Measurements from ENCODE around the gene HSF5.

Gene HSF5

DNA sequence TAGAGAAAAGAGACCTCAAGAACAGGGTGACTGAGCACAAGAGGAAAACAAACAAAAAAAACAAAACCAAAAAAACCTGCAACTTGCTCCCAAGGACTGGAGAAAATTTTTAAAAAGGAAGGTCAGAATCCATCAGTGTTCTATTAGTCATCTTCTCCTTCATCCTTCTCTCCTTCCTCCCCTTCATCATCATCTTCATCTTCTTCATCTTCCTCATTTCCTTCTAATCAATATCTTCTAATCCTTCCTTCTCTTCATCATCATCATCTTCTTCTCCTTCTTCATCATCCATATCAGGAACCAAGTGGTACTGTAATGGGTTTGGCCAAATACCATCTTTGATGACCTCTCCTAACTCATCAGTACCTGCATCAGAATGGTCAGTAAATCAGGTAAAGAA, 12.2 kb downstream of the HSF5 start:
- no peak overlapping the region for H3K4me3 ChIP-seq (ENCODE audit: low read depth in 1 of 2, low read length in 2 of 2)
- H3K4me1 ChIP-seq (ENCODE audit: insufficient read depth, low read length): no peaks in the 10 kb centered on the region
- H3K36me3 ChIP-seq (ENCODE audit: insufficient read depth, low read length): no peaks in the 10 kb centered on the region
- H3K9me3 ChIP-seq (ENCODE audit: low read length): no peaks in the 10 kb centered on the region
- H3K27me3 ChIP-seq (ENCODE audit: control insufficient read depth in 1 of 2, insufficient read depth in 2 of 2, low read length in 2 of 2): no peaks in the 10 kb centered on the region
- H3K9ac ChIP-seq (ENCODE audit: low read length): no peak overlapping the region
- H3K27ac ChIP-seq (ENCODE audit: low read depth, low read length): no peak overlapping the region

DNA sequence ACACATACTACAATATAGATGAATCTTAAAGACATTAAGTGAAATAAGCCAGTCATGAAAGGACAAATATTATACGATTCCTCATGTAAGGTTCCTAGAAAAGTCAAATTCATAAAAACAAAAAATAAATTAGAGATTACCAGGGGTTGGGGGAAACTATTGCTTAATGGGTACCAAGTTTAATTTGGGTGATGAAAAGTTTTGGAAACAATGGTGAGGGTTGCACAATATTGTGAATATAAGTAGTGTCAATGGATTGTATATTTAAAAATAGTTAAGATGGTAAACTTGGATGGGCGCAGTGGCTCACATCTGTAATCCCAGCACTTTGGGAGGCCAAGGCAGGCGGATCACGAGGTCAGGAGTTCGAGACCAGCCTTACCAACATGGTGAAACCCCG, 17.9 kb downstream of the HSF5 start:
- no peak overlapping the region for H3K27ac ChIP-seq (ENCODE audit: low read depth, low read length)
- H3K9me3 ChIP-seq (ENCODE audit: low read length): no peaks in the 10 kb centered on the region
- no peaks in the 10 kb centered on the region for H3K36me3 ChIP-seq (ENCODE audit: insufficient read depth, low read length)
- H3K9ac ChIP-seq (ENCODE audit: low read length): no peak overlapping the region
- no peak overlapping the region for H3K4me3 ChIP-seq (ENCODE audit: low read depth in 1 of 2, low read length in 2 of 2)
- no peaks in the 10 kb centered on the region for H3K27me3 ChIP-seq (ENCODE audit: control insufficient read depth in 1 of 2, insufficient read depth in 2 of 2, low read length in 2 of 2)
- H3K4me1 ChIP-seq (ENCODE audit: insufficient read depth, low read length): no peaks in the 10 kb centered on the region

DNA sequence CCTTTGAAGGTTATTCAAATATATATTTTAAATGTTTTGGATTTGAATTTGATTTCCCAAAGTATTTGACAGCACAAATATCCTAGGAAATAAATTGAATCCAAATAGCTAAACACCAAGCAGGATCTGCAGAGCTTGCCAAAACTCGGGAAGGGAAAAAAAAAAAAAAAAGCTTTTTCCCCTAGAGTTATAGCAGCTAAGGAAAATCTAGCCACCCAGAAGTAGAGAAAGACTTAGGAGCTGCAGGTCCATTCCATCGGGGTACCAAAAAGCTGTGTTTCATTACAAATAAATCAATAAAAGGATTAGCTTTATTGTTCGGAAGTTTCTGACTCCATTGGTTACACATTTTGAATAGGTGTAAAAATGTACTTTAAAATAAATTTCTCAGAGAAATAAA, 19.3 kb downstream of the HSF5 start:
- no peak overlapping the region for H3K27ac ChIP-seq (ENCODE audit: low read depth, low read length)
- H3K9me3 ChIP-seq (ENCODE audit: low read length): no peaks in the 10 kb centered on the region
- no peaks in the 10 kb centered on the region for H3K36me3 ChIP-seq (ENCODE audit: insufficient read depth, low read length)

DNA sequence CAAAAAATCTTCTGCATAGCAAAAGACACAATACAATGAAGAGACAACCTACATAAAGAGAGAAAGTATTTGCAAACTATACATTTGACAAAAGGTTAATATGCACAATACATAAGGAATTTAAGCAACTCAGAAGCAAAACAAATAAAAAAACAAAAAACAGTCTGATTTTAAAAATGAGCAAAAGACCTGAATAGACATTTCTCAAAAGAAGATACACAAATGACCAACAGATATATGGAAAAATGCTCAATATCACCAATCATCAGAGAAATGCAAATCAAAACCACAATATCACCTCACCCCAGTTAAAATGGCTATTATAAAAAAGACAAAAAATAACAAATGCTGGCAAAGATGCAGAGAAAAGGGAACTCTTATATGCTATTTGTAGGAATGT, 32.7 kb downstream of the HSF5 start:
- Histone ChIP-seq H3K27me3 (ENCODE audit: control insufficient read depth in 1 of 2, insufficient read depth in 2 of 2, low read length in 2 of 2) (no peaks in the 10 kb centered on the region), H3K36me3 (ENCODE audit: insufficient read depth, low read length) (no peaks in the 10 kb centered on the region), H3K4me3 (ENCODE audit: low read depth in 1 of 2, low read length in 2 of 2) (no peak overlapping the region), H3K27ac (ENCODE audit: low read depth, low read length) (no peak overlapping the region), H3K9me3 (ENCODE audit: low read length) (no peaks in the 10 kb centered on the region), H3K9ac (ENCODE audit: low read length) (no peak overlapping the region), H3K4me1 (ENCODE audit: insufficient read depth, low read length) (no peaks in the 10 kb centered on the region)

More for the DNA sequence above, 19.3 kb downstream of the HSF5 start:
- no peak overlapping the region for H3K4me3 ChIP-seq (ENCODE audit: low read depth in 1 of 2, low read length in 2 of 2)
- H3K4me1 ChIP-seq (ENCODE audit: insufficient read depth, low read length): no peaks in the 10 kb centered on the region
- no peaks in the 10 kb centered on the region for H3K27me3 ChIP-seq (ENCODE audit: control insufficient read depth in 1 of 2, insufficient read depth in 2 of 2, low read length in 2 of 2)
- H3K9ac ChIP-seq (ENCODE audit: low read length): no peak overlapping the region

DNA sequence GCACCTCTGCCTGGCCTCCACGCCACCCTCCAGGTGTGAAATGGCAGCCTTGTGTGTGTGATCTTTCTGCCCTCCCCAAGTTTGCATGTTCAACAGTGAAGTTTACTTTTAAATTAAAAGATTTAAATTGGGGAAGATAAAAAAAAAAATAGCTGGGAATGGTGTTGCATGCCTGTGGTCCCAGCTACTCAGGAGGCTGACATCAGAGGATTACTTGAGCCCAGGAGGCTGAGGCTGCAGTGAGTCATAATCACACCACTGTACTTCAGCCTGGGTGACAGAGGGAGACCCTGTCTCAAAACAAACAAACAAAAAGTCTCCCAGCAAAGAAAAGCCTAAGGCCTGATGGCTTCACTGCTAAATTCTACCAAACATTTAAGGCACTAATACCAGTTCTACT, 35.5 kb downstream of the HSF5 start:
- no peaks in the 10 kb centered on the region for H3K4me1 ChIP-seq (ENCODE audit: insufficient read depth, low read length)
- H3K4me3 ChIP-seq (ENCODE audit: low read depth in 1 of 2, low read length in 2 of 2): no peak overlapping the region
- H3K27me3 ChIP-seq (ENCODE audit: control insufficient read depth in 1 of 2, insufficient read depth in 2 of 2, low read length in 2 of 2): no peaks in the 10 kb centered on the region
- no peak overlapping the region for H3K27ac ChIP-seq (ENCODE audit: low read depth, low read length)
- H3K9me3 ChIP-seq (ENCODE audit: low read length): no peaks in the 10 kb centered on the region
- H3K9ac ChIP-seq (ENCODE audit: low read length): no peak overlapping the region
- H3K36me3 ChIP-seq (ENCODE audit: insufficient read depth, low read length): no peaks in the 10 kb centered on the region

DNA sequence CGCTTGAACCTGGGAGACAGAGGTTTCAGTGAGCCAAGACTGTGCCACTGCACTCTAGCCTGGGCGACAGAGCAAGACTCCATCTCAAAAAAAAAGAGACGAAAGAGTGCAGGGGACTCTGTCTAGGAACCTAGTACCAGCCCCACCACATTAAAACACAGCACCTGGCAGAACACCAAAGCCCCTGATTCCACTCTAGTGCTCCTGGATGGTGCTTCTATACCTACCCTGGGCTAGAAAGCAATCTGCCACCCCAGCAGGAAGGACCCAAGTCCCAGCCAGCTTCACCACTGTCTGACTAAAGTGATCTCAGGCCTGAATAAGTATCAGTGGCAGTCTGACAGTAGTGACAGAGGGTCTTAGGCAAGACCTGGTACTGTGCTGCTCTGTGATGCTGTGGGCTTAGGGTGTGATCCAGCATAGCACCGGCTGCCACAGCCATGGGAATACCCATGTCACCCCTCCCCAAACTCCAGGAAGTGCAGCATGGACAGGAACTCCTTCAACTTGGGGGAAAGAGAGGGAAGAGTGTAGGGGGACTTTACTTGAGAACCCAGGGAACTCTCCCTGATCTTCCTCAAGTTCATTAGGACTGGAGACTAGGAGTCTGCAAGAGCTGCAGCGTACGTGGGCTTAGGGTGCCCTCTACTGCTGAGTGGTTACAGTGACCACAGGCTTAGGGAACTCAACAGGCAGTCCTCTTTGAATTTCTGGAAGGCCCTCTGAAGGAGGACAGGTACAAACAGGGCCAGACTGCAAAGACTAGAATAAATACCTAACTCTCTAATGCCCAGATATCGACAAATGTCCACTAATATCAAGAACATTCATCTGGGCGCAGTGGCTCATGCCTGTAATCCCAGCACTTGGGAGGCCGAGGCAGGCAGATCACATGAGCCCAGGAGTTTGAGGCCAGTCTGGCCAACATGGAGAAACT, 40.9 kb downstream of the HSF5 start:
- Histone ChIP-seq H3K27ac (ENCODE audit: low read depth, low read length) (no peak overlapping the region), H3K9me3 (ENCODE audit: low read length) (no peaks in the 10 kb centered on the region), H3K9ac (ENCODE audit: low read length) (no peak overlapping the region), H3K4me3 (ENCODE audit: low read depth in 1 of 2, low read length in 2 of 2) (no peak overlapping the region), H3K27me3 (ENCODE audit: control insufficient read depth in 1 of 2, insufficient read depth in 2 of 2, low read length in 2 of 2) (no peaks in the 10 kb centered on the region), H3K36me3 (ENCODE audit: insufficient read depth, low read length) (no peaks in the 10 kb centered on the region), H3K4me1 (ENCODE audit: insufficient read depth, low read length) (no peaks in the 10 kb centered on the region)

DNA sequence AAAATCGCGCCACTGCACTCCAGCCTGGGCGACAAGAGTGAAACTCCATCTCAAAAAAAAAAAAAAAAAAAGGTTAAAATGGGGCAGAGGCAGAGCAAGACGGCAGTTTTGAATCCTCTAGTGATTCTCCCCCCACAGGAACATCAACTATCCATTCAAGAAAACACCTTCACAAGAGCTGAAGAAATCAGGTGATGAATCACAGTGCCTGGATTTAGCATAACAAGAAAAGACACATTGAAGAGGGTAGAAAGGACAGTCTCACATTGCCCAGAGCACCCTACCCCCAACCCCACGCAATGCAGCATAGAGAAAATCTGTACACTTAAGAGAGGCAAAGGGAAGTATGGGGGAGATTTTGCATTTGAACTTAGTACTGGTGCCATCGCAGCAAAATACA, 42.1 kb downstream of the HSF5 start:
- no peaks in the 10 kb centered on the region for H3K4me1 ChIP-seq (ENCODE audit: insufficient read depth, low read length)
- no peak overlapping the region for H3K4me3 ChIP-seq (ENCODE audit: low read depth in 1 of 2, low read length in 2 of 2)
- H3K9me3 ChIP-seq (ENCODE audit: low read length): no peaks in the 10 kb centered on the region
- no peaks in the 10 kb centered on the region for H3K27me3 ChIP-seq (ENCODE audit: control insufficient read depth in 1 of 2, insufficient read depth in 2 of 2, low read length in 2 of 2)
- H3K36me3 ChIP-seq (ENCODE audit: insufficient read depth, low read length): no peaks in the 10 kb centered on the region
- no peak overlapping the region for H3K27ac ChIP-seq (ENCODE audit: low read depth, low read length)
- no peak overlapping the region for H3K9ac ChIP-seq (ENCODE audit: low read length)

DNA sequence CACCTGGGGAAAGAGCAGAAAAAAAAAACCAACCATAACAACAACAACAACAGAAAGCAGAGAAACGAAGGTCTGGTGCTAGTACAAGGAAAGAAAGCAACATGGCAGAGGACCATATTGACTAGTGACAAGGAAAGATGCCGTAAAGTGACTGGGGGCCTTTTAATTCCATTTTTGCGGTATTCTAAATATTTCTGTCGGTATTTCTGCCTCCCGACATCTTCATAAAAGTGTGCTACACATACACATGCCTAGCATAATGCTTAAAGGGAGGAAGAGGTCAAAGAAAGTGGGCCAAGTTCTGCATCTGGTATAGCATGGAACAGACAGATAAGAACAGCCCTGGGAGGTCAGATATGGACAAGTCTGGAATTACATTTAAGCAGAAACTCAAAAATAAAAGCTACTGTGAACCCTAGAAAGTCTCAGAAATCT, 51.4 kb downstream of the HSF5 start:
- Histone ChIP-seq H3K27me3 (ENCODE audit: control insufficient read depth in 1 of 2, insufficient read depth in 2 of 2, low read length in 2 of 2) (no peaks in the 10 kb centered on the region), H3K9ac (ENCODE audit: low read length) (no peak overlapping the region), H3K4me1 (ENCODE audit: insufficient read depth, low read length) (no peaks in the 10 kb centered on the region), H3K4me3 (ENCODE audit: low read depth in 1 of 2, low read length in 2 of 2) (no peak overlapping the region), H3K27ac (ENCODE audit: low read depth, low read length) (no peak overlapping the region), H3K9me3 (ENCODE audit: low read length) (no peaks in the 10 kb centered on the region), H3K36me3 (ENCODE audit: insufficient read depth, low read length) (no peaks in the 10 kb centered on the region)

DNA sequence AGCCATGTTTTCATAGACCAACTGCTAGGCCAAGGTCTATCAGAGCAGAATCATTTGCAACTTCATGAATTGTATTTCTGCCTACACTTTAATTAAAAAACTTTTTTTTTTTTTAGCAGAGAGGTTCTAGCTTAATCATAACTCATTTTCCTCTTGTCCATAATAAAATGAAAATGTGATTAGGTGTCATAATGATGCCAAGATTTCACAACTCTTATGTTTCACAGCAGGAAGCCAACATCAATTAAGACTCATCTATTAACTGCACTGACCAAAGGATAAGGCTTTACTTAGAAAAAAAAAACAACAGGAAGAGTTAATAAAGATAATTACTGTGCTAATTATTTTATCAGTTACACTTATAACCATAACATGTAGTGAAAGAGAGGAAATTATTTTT, 52.0 kb downstream of the HSF5 start:
- no peaks in the 10 kb centered on the region for H3K36me3 ChIP-seq (ENCODE audit: insufficient read depth, low read length)

DNA sequence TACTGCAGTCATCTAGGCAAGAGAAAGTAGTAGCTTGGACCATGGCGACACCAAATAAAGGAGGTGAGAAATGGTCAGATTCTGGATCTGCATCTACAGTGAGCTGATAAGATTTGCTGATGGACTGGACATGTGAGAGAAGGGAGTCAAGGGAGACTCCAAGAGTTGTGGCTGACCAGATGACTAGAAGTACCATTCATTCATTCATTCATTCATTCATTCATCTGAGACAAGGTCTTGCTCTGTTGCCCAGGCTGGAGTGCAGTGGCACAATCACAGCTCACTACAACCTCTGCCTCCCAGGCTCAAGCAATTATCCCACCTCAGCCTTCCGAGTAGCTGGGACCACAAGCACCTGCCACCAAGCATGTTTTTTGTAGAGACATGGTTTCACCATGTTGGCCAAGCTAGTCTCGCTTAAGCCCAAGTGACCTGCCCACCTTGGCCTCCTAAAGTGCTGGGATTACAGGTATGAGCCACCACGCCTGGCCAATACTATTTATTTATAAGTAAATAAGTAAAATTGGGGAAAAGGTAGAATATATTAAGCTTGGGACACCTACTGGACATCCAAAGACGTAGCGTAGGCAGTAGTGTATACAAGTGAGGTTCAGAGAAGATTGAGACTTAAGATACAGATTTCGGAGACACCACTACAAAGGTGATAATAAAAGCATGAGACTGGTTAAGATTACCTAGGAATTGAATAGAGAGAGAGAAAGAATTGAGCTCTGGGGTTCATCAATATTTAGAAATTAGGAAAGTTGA, 55.2 kb downstream of the HSF5 start:
- no peaks in the 10 kb centered on the region for H3K36me3 ChIP-seq (ENCODE audit: insufficient read depth, low read length)
- H3K4me1 ChIP-seq (ENCODE audit: insufficient read depth, low read length): no peaks in the 10 kb centered on the region
- no peaks in the 10 kb centered on the region for H3K9me3 ChIP-seq (ENCODE audit: low read length)
- no peak overlapping the region for H3K4me3 ChIP-seq (ENCODE audit: low read depth in 1 of 2, low read length in 2 of 2)
- no peak overlapping the region for H3K27ac ChIP-seq (ENCODE audit: low read depth, low read length)
- H3K27me3 ChIP-seq (ENCODE audit: control insufficient read depth in 1 of 2, insufficient read depth in 2 of 2, low read length in 2 of 2): no peaks in the 10 kb centered on the region
- no peak overlapping the region for H3K9ac ChIP-seq (ENCODE audit: low read length)

More for the DNA sequence above, 52.0 kb downstream of the HSF5 start:
- Histone ChIP-seq H3K9me3 (ENCODE audit: low read length) (no peaks in the 10 kb centered on the region), H3K27me3 (ENCODE audit: control insufficient read depth in 1 of 2, insufficient read depth in 2 of 2, low read length in 2 of 2) (no peaks in the 10 kb centered on the region), H3K4me3 (ENCODE audit: low read depth in 1 of 2, low read length in 2 of 2) (no peak overlapping the region), H3K4me1 (ENCODE audit: insufficient read depth, low read length) (no peaks in the 10 kb centered on the region), H3K9ac (ENCODE audit: low read length) (no peak overlapping the region), H3K27ac (ENCODE audit: low read depth, low read length) (no peak overlapping the region)

DNA sequence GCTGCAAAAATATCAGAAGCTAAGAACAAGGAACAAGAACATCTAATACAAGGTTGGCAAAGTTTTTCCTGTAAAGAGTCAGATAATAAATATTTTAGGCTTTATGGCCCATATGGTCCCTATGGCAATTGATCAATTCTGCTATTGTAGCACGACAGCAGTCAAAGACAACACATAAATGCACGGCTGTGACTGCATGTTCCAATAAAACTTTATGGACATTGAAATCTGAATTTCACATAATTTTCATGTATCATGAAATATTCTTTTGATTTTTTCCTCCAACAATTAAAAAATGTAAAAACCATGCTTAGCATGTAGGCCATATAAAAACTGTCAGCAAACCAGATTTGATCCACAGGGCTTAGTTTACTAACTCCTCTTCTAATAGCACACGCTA, 60.4 kb downstream of the HSF5 start:
- Histone ChIP-seq H3K4me1 (ENCODE audit: insufficient read depth, low read length) (no peaks in the 10 kb centered on the region), H3K27ac (ENCODE audit: low read depth, low read length) (no peak overlapping the region), H3K9me3 (ENCODE audit: low read length) (no peaks in the 10 kb centered on the region), H3K4me3 (ENCODE audit: low read depth in 1 of 2, low read length in 2 of 2) (no peak overlapping the region), H3K36me3 (ENCODE audit: insufficient read depth, low read length) (no peaks in the 10 kb centered on the region), H3K9ac (ENCODE audit: low read length) (no peak overlapping the region), H3K27me3 (ENCODE audit: control insufficient read depth in 1 of 2, insufficient read depth in 2 of 2, low read length in 2 of 2) (no peaks in the 10 kb centered on the region)

Data from muscle layer of colon (tissue), 2 donors.